GM12878 (cell line): Measurements from ENCODE around the gene MCMBP. TPM values are rescaled to one million over a fixed set of nuclear protein-coding genes. Genes with fewer than 3 reads are reported as not detected.

Experiments
- ATF2 ChIP-seq: IDR thresholded peaks from 2 replicates; pipeline ENCODE4 v1.6.1; 2012; ENCODE audit warnings: low read length, inconsistent platforms
- CBX3 ChIP-seq: fragments of 200-600 bp; sonication (generic); IDR thresholded peaks from 2 replicates; pipeline ENCODE4 v1.6.1; 2016; ENCODE audit warnings: low read depth, borderline replicate concordance
- CHD4 ChIP-seq: fragments of 200-600 bp; sonication (generic); IDR thresholded peaks from 2 replicates; pipeline ENCODE4 v1.6.1; 2016; ENCODE audit warnings: mild to moderate bottlenecking
- HDAC2 ChIP-seq: fragments of 200-600 bp; sonication (generic); IDR thresholded peaks from 2 replicates; pipeline ENCODE4 v1.6.1; 2017
- IRF3 ChIP-seq: fragments of 450-650 bp; IDR thresholded peaks from 2 replicates; pipeline ENCODE4 v1.6.1; 2014; ENCODE audit warnings: mild to moderate bottlenecking
- MYB ChIP-seq: fragments of 150-350 bp; IDR thresholded peaks from 2 replicates; pipeline ENCODE4 v1.6.1; 2014; ENCODE audit warnings: mild to moderate bottlenecking, low read depth, low read length, borderline replicate concordance
- MYC ChIP-seq: IDR thresholded peaks from 2 replicates; pipeline ENCODE4 v1.6.1; 2011; ENCODE audit warnings: mild to moderate bottlenecking, low read length, moderate library complexity, inconsistent platforms; ENCODE audit not compliant: insufficient read depth, insufficient replicate concordance, insufficient read length, severe bottlenecking
- NR2F1 ChIP-seq: fragments of 450-650 bp; conservative IDR thresholded peaks from 2 replicates; pipeline ENCODE4 v1.6.1; 2017; ENCODE audit warnings: mild to moderate bottlenecking
- PAX5 ChIP-seq: IDR thresholded peaks from 2 replicates; pipeline ENCODE4 v1.6.1; 2011; ENCODE audit warnings: low read depth, low read length, borderline replicate concordance
- PAX8 ChIP-seq: fragments of 450-650 bp; IDR thresholded peaks from 2 replicates; pipeline ENCODE4 v1.6.1; 2017; ENCODE audit warnings: mild to moderate bottlenecking, moderate library complexity
- PML ChIP-seq: IDR thresholded peaks from 2 replicates; pipeline ENCODE4 v1.6.1; 2012; ENCODE audit warnings: low read length, inconsistent platforms
- POU2F2 ChIP-seq: IDR thresholded peaks from 3 replicates; pipeline ENCODE4 v1.6.1; 2011; ENCODE audit warnings: low read depth, mild to moderate bottlenecking, low read length, borderline replicate concordance
- RB1 ChIP-seq: fragments of 450-650 bp; formaldehyde crosslinking; IDR thresholded peaks from 2 replicates; pipeline ENCODE4 v1.6.1; 2017; ENCODE audit warnings: mild to moderate bottlenecking, borderline replicate concordance
- RELB ChIP-seq: fragments of 450-650 bp; IDR thresholded peaks from 2 replicates; pipeline ENCODE4 v1.6.1; 2017; ENCODE audit warnings: low read depth, mild to moderate bottlenecking, moderate library complexity
- SMAD1 ChIP-seq: fragments of 450-650 bp; IDR thresholded peaks from 2 replicates; pipeline ENCODE4 v1.6.1; 2018; ENCODE audit warnings: mild to moderate bottlenecking, low read depth; ENCODE audit not compliant: partially characterized antibody
- SREBF2 ChIP-seq: IDR thresholded peaks from 2 replicates; pipeline ENCODE4 v1.6.1; 2012; ENCODE audit warnings: mild to moderate bottlenecking, low read length
- SUZ12 ChIP-seq: fragments of 200-600 bp; sonication (generic); IDR thresholded peaks from one replicate; pipeline ENCODE4 v1.6.1; 2018; ENCODE audit warnings: antibody characterized with exemption, mild to moderate bottlenecking; ENCODE audit not compliant: unreplicated experiment
- TCF12 ChIP-seq: IDR thresholded peaks from 2 replicates; pipeline ENCODE4 v1.6.1; 2011; ENCODE audit warnings: low read depth, mild to moderate bottlenecking, low read length
- TCF7 ChIP-seq: IDR thresholded peaks from 2 replicates; pipeline ENCODE4 v1.6.1; 2014; ENCODE audit warnings: antibody characterized with exemption, borderline replicate concordance
- YBX1 ChIP-seq: fragments of 450-650 bp; IDR thresholded peaks from 2 replicates; pipeline ENCODE4 v1.6.1; 2016; ENCODE audit warnings: antibody characterized with exemption
- ZBTB33 ChIP-seq: fragments of 450-650 bp; IDR thresholded peaks from 2 replicates; pipeline ENCODE4 v1.6.1; 2017; ENCODE audit warnings: mild to moderate bottlenecking
- ZBTB4 ChIP-seq: fragments of 450-650 bp; formaldehyde crosslinking; IDR thresholded peaks from 2 replicates; pipeline ENCODE4 v1.4.0; 2022; ENCODE audit warnings: mild to moderate bottlenecking, moderate library complexity
- polyA plus RNA-seq, 11 experiments: library from polyadenylated mRNA; depleted of rRNA in 4 of 11; unstranded in 6 of 11; stranded (reverse) in 5 of 11; fragments of >200 nt; fragmentation: Nextera tagmentation in 4 of 11; fragmentation: Illumina TruSeq in 1 of 11; extraction: Ambion mirVana in 4 of 11; extraction: Trizol in 1 of 11; gene quantifications; 1 replicate in 1 of 11; 2 replicates in 10 of 11; pipeline versions ENCODE4 v1.2.1 to v1.2.3, GENCODE V29; 2011 to 2016; ENCODE audit warnings: inconsistent platforms in 2 of 11, missing spikeins in 2 of 11, low read depth in 1 of 11
- total RNA-seq, 4 experiments: library from RNA; depleted of rRNA in 3 of 4; stranded (reverse); fragments of >200 nt in 3 of 4; fragmentation: Illumina TruSeq in 1 of 4; extraction: Trizol in 1 of 4; gene quantifications; 2 replicates each; pipeline versions ENCODE4 v1.2.1 to v1.2.3, GENCODE V29; 2013 to 2021

MCMBP gene
- total and polyA plus RNA-seq, 10 of the 15 experiments (the other 5 are each of a cell fraction or from before 2014, with no cell fraction given), result 7.6 to 93.1 (median 75.7) TPM

GRCh38 chr10:119871881-119872609 lies 598 bp downstream of the MCMBP start (continued):
- 0 out of 3 replicates have a peak, but pooled peaks have one; percentile 27 for TF ChIP-seq POU2F2
- no peak for TF ChIP-seq TCF12
- TF ChIP-seq SMAD1, result no peak
- no peak for TF ChIP-seq MYB
- no peak for TF ChIP-seq ZBTB33
- TF ChIP-seq NR2F1, result no peak
- TF ChIP-seq SREBF2, result no peak
- no peak for TF ChIP-seq IRF3
- TF ChIP-seq CHD4, result no peak
- no peak for TF ChIP-seq PML
- TF ChIP-seq SUZ12, result no peak
- no peak for TF ChIP-seq YBX1
- no peak for TF ChIP-seq ZBTB4 (CRISPR knock-in tag)
- no peak for TF ChIP-seq CBX3
- TF ChIP-seq PAX8, result no peak
- 0 out of 2 replicates have a peak, but pooled peaks have one; percentile 12 for TF ChIP-seq RB1
- no peak for TF ChIP-seq MYC
- 0 out of 2 replicates have a peak, but pooled peaks have one; percentile 30 for TF ChIP-seq RELB
- no peak for TF ChIP-seq PAX5
- TF ChIP-seq HDAC2, result no peak
- TF ChIP-seq TCF7, result no peak
- no peak for TF ChIP-seq ATF2
